Sigmoid colon (tissue), 7 donors: ENCODE data around the gene TPCN2. TPM values are rescaled to one million over a fixed set of nuclear protein-coding genes. Genes with fewer than 3 reads are reported as not detected.

Experiments
- DNase-seq: peaks from one replicate; pipeline ENCODE4 v3.0.0-alpha.2; 2019
- H3K27ac ChIP-seq, 4 donors: fragments of 200-600 bp; sonication (generic); one replicate each; pipeline ENCODE4 v1.5.1; 2016 to 2019; ENCODE audit warnings: mild to moderate bottlenecking in 1 of 4
- H3K27me3 ChIP-seq, 3 donors: fragments of 200-600 bp; sonication (generic); one replicate each; pipeline ENCODE4 v1.5.1; 2019; ENCODE audit warnings: mild to moderate bottlenecking in 1 of 3
- H3K36me3 ChIP-seq, 4 donors: fragments of 200-600 bp; sonication (generic); one replicate each; pipeline ENCODE4 v1.5.1; 2016 to 2019
- H3K4me1 ChIP-seq, 4 donors: fragments of 200-600 bp; sonication (generic); one replicate each; pipeline ENCODE4 v1.5.1; 2017 to 2019
- H3K4me3 ChIP-seq, 4 donors: fragments of 200-600 bp; sonication (generic); one replicate each; pipeline ENCODE4 v1.5.1; 2017 to 2019; ENCODE audit warnings: mild to moderate bottlenecking in 2 of 4, moderate library complexity in 1 of 4
- H3K9me3 ChIP-seq, 4 donors: fragments of 200-600 bp in 3 of 4; sonication (generic) in 3 of 4; one replicate each; pipeline versions ENCODE4 v1.5.1 to v1.6.1; 2013 to 2019
- EP300 ChIP-seq, 4 donors: sonication (generic); formaldehyde crosslinking; IDR thresholded peaks; one replicate each; pipeline ENCODE4 v1.6.1; 2017; ENCODE audit warnings: antibody characterized with exemption in 4 of 4
- POLR2A ChIP-seq, 2 donors: fragments of 450-650 bp; IDR thresholded peaks; one replicate each; pipeline ENCODE4 v1.6.1; 2016; ENCODE audit warnings: antibody characterized with exemption in 2 of 2, mild to moderate bottlenecking in 2 of 2, moderate library complexity in 2 of 2
- POLR2AphosphoS5 ChIP-seq, 4 donors: sonication (generic); formaldehyde crosslinking; IDR thresholded peaks; one replicate each; pipeline ENCODE4 v1.6.1; 2017; ENCODE audit warnings: antibody characterized with exemption in 4 of 4
- WGBS, 2 donors: extraction: QIAGEN DNeasy Blood & Tissue Kit; methylation state at CpG; one replicate each; pipeline ENCODE4 v1.1.7; 2013; 5-methylcytosine and 5-hydroxymethylcytosine counted together
- intact Hi-C: fragments of 100-400 bp; cut with DNase I; formaldehyde crosslinking; loops from one replicate; pipeline ENCODE4 v1.15.1; 2023
- polyA plus RNA-seq, 3 donors: library from polyadenylated mRNA; stranded (reverse); fragments of 200-250 nt; gene quantifications; one replicate each; pipeline ENCODE4 v1.2.3, GENCODE V29; 2013
- total RNA-seq, 4 donors: library from RNA; depleted of rRNA; stranded (reverse); fragments of >200 nt; gene quantifications; one replicate each; pipeline ENCODE4 v1.1.0, GENCODE V29; 2016
- TF ChIP-seq, protein P1 (sequence below), 4 experiments: fragments of 450-650 bp in 3 of 4; fragments of 200-600 bp in 1 of 4; IDR thresholded peaks; one replicate each; pipeline ENCODE4 v1.5.1; 2016 to 2019; ENCODE audit warnings: antibody characterized with exemption in 4 of 4, mild to moderate bottlenecking in 3 of 4, moderate library complexity in 2 of 4
- donor health status: healthy with polysubstance abuse.
- donor health status: Bipolar disorder and iron deficiency.
- donor health status: healthy.

TPCN2 gene
- total and polyA plus RNA-seq, 7 donors, result 1.6 to 43.5 (median 17.5) TPM

DNA sequence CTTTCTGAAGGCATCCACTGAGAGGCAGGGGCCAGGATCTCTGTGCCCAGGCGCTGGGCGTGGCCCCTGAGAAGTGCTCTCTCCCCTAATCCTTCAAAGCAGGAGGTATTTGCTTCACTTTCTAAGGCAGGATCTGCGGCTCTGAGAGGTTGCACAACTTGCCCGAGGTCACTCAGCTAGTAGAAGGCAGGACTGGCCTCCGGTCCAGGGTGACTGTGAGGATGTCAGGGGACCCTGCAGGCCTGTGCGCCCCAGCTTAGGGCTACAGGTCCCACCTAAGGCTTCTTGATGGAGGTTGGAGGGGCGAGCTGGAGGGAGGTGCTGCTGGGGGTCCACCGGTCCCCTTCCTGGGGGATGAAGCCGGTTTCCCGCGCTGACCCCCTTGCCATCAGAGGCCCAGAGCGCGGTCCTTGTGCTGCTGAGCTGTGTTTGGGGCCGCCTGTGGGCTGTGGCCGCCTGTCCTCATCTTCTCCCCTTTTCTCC, 108.0 kb downstream of the TPCN2 start:
- no peaks in the 10 kb centered on the region for H3K9me3 ChIP-seq
- intact Hi-C loops, result no loop called here
- WGBS, 2 donors, result 86 to 88% methylated on average over 15 of the region's 15 CpGs
- peak overlapping the region in 3 of 4 donors; percentile 19 to 33 (median 25) for H3K4me3 ChIP-seq
- no peak for DNase-seq
- no peaks in the 10 kb centered on the region for H3K27me3 ChIP-seq
- TF ChIP-seq EP300 (IDR thresholded peaks at IDR 0.05), result no peak
- TF ChIP-seq POLR2A (IDR thresholded peaks at IDR 0.05), result no peak
- TF ChIP-seq POLR2AphosphoS5 (IDR thresholded peaks at IDR 0.05), result no peak
- TF ChIP-seq, protein P1, sequence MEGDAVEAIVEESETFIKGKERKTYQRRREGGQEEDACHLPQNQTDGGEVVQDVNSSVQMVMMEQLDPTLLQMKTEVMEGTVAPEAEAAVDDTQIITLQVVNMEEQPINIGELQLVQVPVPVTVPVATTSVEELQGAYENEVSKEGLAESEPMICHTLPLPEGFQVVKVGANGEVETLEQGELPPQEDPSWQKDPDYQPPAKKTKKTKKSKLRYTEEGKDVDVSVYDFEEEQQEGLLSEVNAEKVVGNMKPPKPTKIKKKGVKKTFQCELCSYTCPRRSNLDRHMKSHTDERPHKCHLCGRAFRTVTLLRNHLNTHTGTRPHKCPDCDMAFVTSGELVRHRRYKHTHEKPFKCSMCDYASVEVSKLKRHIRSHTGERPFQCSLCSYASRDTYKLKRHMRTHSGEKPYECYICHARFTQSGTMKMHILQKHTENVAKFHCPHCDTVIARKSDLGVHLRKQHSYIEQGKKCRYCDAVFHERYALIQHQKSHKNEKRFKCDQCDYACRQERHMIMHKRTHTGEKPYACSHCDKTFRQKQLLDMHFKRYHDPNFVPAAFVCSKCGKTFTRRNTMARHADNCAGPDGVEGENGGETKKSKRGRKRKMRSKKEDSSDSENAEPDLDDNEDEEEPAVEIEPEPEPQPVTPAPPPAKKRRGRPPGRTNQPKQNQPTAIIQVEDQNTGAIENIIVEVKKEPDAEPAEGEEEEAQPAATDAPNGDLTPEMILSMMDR (IDR thresholded peaks at IDR 0.05), result no peak
- H3K27ac ChIP-seq, result peak overlapping the region; percentile 58 to 75 (median 67)
- H3K36me3 ChIP-seq, result no peaks in the 10 kb centered on the region
- H3K4me1 ChIP-seq, result peaks cover 0 to 33% (median 23%) of the 10 kb centered on the region in 4 donors

DNA sequence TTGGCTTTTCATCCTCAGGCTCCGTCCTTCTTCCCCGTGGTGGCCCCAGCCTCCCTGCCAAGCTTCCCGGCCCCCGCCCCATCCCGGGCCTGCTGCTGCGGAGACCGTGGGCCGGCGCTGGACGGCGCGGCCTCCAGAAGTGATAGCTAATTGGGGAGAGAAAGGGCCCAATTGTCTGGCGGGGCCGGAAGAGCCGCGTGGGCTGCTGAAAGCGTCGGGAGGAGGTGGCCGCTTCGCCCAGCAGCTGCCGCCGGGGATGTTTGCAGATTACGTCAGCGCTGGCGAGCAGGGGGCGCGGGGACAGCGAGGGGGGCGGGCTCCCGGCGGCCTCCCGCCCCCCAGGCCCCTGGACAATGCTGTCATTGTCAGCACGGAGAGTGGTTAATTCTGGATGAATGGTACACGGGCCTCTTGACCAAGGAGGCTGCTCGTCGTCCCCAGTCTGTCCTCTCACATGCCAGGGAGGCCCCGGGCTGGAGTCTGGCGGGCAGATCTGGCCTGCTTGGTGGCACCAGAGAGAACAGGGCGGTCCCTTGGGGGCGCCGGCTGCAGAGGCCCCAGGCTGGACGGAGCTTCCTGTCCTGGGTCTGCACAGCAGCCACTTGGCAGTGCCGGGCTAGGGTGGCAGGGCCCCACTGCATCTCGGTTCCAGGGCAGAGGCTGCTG, 108.6 kb downstream of the TPCN2 start:
- intact Hi-C loops, result no loop called here
- Histone ChIP-seq H3K27me3 (no peaks in the 10 kb centered on the region), H3K4me1 (peaks cover 0 to 33% (median 23%) of the 10 kb centered on the region in 4 donors), H3K9me3 (no peaks in the 10 kb centered on the region), H3K4me3 (peak overlapping the region in 3 of 4 donors; percentile 19 to 33 (median 25)), H3K36me3 (no peaks in the 10 kb centered on the region), H3K27ac (peak overlapping the region; percentile 58 to 75 (median 67))
- WGBS, 2 donors, result 10 to 32% methylated on average over 44 of the region's 44 CpGs
- TF ChIP-seq EP300 (IDR thresholded peaks at IDR 0.05) (no peak), POLR2AphosphoS5 (IDR thresholded peaks at IDR 0.05) (peak; percentile 6 to 53 (median 30))
- DNase-seq, result peak; percentile 76

DNA sequence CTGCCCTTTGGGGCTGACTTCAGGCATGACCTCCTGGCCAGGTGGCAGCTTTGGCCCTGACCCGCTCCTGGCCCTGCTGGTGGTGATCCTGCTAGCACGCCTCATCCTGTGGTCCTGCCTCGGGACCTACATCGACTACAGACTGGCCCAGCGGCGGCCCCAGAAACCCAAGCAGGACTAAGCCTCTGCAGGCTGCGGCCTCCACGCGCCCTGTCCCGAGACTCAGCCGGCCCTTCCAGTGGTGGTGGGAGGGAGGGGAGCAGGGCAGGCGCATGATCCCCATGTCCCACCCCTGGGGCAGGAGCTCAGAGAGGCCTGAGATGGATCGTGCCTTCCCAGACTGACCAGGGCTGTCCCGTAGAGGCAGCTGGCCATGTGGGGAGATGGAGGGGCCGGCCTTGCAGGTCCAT, 109.1 kb downstream of the TPCN2 start:
- TF ChIP-seq POLR2AphosphoS5 (IDR thresholded peaks at IDR 0.05), result no peak
- H3K27me3 ChIP-seq, result no peaks in the 10 kb centered on the region
- peak overlapping the region in 3 of 4 donors; percentile 58 to 75 (median 67) for H3K27ac ChIP-seq
- peaks cover 0 to 33% (median 23%) of the 10 kb centered on the region in 4 donors for H3K4me1 ChIP-seq
- no peak for DNase-seq
- 93 to 95% methylated on average over 15 of the region's 15 CpGs for WGBS, 2 donors
- no peak overlapping the region for H3K4me3 ChIP-seq
- no peaks in the 10 kb centered on the region for H3K36me3 ChIP-seq
- no peaks in the 10 kb centered on the region for H3K9me3 ChIP-seq
- intact Hi-C loops, result no loop called here

DNA sequence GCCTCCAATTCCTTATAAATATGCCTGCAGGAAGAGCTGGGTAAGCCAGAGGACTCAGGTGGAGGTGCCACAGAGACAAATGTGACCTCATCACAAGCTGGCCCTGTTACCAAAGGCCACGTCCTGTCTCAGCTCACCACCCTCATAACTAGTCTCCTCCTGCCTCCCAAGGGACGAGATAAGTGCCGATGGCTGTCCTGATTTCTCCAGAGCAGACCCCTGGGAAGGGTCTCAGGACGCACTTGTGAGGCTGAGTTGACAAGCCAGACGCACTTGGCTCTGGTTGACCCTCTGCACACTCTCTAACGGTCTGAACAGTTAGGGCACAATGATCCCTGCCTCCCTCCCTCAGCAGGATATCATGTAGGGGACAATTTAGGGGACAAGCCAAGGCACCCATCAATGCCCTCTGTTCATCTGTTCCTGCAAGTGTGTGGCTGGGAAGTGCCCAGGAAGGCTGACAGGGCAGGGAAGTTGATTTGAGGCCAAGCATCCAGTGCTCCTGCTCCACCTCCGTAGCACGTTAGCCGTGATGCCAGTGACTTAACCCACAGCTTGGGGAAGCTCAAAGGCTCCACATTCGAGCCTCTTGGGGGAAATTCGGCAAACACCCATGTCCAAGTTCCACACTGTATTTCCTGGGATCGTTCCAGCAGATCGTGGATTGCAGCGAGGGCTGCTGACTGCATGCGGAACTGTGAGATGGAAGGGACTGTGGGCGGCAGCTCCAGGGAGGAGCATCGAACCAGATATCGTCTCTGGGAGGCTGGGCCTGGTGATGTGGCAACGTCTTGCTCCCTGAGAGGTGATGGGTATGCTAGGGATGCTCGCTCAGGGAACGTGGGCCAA, 109.8 kb downstream of the TPCN2 start:
- H3K4me3 ChIP-seq, result no peak overlapping the region
- no peaks in the 10 kb centered on the region for H3K36me3 ChIP-seq
- intact Hi-C loops, result no loop called here
- 92 to 93% methylated on average over 21 of the region's 21 CpGs for WGBS, 2 donors
- H3K9me3 ChIP-seq, result no peaks in the 10 kb centered on the region
- no peaks in the 10 kb centered on the region for H3K27me3 ChIP-seq
- no peak for DNase-seq
- no peak for TF ChIP-seq EP300 (IDR thresholded peaks at IDR 0.05)
- TF ChIP-seq, protein P1 (IDR thresholded peaks at IDR 0.05), result no peak
- no peak for TF ChIP-seq POLR2AphosphoS5 (IDR thresholded peaks at IDR 0.05)
- no peak for TF ChIP-seq POLR2A (IDR thresholded peaks at IDR 0.05)
- peaks cover 0 to 33% (median 23%) of the 10 kb centered on the region in 4 donors for H3K4me1 ChIP-seq
- H3K27ac ChIP-seq, result peak overlapping the region in 3 of 4 donors; percentile 58 to 75 (median 67)

DNA sequence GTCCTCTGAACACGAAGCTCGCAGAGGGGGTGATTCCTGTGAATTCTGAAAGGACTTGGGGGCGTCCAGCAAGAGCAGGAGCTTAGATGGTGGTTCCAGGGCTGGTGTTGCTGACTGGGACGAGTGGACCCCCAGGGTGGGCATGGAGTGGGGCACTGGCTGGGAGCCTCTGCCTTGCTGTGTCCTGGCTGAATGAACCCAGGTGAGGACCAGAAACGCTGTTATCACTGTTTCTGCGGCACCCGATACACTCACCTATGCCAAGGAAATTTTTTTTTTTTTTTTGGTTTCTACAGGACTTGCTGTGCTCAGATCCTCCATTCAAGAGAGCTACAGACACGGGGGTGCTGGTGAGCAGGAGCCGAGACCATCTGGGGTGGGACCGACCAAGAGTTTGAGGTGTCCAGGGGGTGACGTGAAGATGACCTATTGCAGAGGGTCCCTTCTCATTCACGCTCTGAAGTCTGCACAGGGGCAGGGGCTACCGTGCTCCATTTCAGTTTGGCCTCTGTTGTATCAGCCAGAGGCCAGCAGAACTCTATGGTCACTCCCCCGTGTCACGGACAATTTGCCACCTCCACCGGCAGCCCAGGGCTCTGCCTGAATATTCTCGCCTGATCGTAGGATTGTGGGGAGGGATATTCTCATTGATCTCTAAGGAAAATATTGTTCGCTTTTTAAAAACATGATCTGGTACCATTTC, 110.6 kb downstream of the TPCN2 start:
- TF ChIP-seq POLR2AphosphoS5 (IDR thresholded peaks at IDR 0.05), result no peak
- no peak for TF ChIP-seq EP300 (IDR thresholded peaks at IDR 0.05)
- TF ChIP-seq, protein P1 (IDR thresholded peaks at IDR 0.05), result no peak
- no peak for TF ChIP-seq POLR2A (IDR thresholded peaks at IDR 0.05)

More for the DNA sequence above, 110.6 kb downstream of the TPCN2 start:
- DNase-seq, result no peak
- Histone ChIP-seq H3K27me3 (no peaks in the 10 kb centered on the region), H3K4me3 (no peak overlapping the region), H3K36me3 (no peaks in the 10 kb centered on the region), H3K27ac (no peak overlapping the region), H3K9me3 (no peaks in the 10 kb centered on the region), H3K4me1 (peaks cover 0 to 33% (median 23%) of the 10 kb centered on the region in 4 donors)
- intact Hi-C loops, result no loop called here
- 94 to 96% methylated on average over 19 of the region's 19 CpGs for WGBS, 2 donors
